ENCODE results near the gene PSORS1C1. TPM values are rescaled to one million over a fixed set of nuclear protein-coding genes. Genes with fewer than 3 reads are reported as not detected.
A peak's percentile ranks its signal among the peaks of the same experiment; 100 is the strongest.
"Not testable (repeated sequence)": the region's sequence is repeated elsewhere in the genome, so short reads cannot be mapped to it uniquely, and the experiment has no call there.

The PSORS1C1 gene, protein sequence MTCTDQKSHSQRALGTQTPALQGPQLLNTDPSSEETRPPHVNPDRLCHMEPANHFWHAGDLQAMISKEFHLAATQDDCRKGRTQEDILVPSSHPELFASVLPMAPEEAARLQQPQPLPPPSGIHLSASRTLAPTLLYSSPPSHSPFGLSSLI
- total RNA-seq (ENCODE audit: low replicate concordance), result not detected in 2 replicates
- long read RNA-seq, result 0 reads

DNA sequence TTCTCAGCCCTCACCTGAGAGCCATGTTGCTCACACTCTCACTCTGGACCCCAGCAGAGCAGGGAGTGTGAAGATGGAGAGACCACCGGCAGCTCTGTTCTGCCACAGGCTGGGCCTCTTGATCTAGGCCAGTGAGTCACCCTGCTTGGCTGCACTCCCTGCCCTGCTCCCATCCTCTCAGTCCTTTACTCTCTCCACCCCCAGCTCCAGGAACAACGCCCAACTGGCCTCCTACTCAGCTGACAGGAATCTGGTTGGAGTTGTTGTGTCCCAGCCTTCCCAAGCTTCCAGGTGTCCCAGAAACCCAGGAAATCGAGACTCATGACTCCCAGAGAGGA is at the start of gene PSORS1C1:
Gene PSORS1C1 (plus strand): TSS at position 260 of the 338 bp plus-strand sequence. CDS start 14,833 bp downstream, outside the sequence.
- no peak within 1 kb of the TSS for H3K4me3 Mint-ChIP-seq
- H3K27ac Mint-ChIP-seq, result no peak within 1 kb of the TSS
- peaks cover 67% of the 10 kb centered on the region for H3K27me3 Mint-ChIP-seq
- H3K36me3 Mint-ChIP-seq, result no peaks in the 10 kb centered on the region
- DNase-seq (ENCODE audit: extremely low spot score, unreplicated experiment), result no peak
- TF ChIP-seq, protein P1, sequence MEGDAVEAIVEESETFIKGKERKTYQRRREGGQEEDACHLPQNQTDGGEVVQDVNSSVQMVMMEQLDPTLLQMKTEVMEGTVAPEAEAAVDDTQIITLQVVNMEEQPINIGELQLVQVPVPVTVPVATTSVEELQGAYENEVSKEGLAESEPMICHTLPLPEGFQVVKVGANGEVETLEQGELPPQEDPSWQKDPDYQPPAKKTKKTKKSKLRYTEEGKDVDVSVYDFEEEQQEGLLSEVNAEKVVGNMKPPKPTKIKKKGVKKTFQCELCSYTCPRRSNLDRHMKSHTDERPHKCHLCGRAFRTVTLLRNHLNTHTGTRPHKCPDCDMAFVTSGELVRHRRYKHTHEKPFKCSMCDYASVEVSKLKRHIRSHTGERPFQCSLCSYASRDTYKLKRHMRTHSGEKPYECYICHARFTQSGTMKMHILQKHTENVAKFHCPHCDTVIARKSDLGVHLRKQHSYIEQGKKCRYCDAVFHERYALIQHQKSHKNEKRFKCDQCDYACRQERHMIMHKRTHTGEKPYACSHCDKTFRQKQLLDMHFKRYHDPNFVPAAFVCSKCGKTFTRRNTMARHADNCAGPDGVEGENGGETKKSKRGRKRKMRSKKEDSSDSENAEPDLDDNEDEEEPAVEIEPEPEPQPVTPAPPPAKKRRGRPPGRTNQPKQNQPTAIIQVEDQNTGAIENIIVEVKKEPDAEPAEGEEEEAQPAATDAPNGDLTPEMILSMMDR (conservative IDR thresholded peaks at IDR 0.05), result no peak
- H3K9me3 Mint-ChIP-seq, result no peaks in the 10 kb centered on the region
- H3K4me1 Mint-ChIP-seq (ENCODE audit: unreplicated experiment), result no peaks in the 10 kb centered on the region

DNA sequence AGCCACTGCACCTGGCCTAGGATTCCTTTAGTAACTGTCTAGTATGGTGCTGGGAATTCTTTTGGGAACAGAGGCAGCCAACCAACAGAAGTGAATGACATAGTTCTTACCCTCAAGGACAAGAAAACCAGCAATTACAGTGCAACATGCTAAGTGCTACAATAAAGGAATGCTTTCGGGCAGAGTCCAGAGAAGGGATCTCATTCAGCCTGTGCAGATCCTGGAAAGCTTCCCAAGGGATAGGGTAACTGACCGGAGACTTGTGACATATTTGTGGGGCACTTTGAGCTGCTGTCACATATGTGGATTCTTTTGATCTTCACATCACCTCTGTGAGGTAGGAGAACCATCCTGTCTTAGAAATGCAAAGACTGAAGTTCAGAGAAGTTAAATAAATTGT is 49.0 kb upstream of the PSORS1C1 start:
- DNase-seq (ENCODE audit: extremely low spot score, unreplicated experiment), result no peak
- TF ChIP-seq, protein P1 (conservative IDR thresholded peaks at IDR 0.05), result no peak
- Mint-ChIP-seq H3K4me1 (ENCODE audit: unreplicated experiment) (peaks cover 19% of the 10 kb centered on the region), H3K27me3 (no peaks in the 10 kb centered on the region), H3K4me3 (peak overlapping the region; percentile 69), H3K9me3 (peaks cover 5% of the 10 kb centered on the region), H3K36me3 (no peaks in the 10 kb centered on the region), H3K27ac (peak overlapping the region; percentile 93)

DNA sequence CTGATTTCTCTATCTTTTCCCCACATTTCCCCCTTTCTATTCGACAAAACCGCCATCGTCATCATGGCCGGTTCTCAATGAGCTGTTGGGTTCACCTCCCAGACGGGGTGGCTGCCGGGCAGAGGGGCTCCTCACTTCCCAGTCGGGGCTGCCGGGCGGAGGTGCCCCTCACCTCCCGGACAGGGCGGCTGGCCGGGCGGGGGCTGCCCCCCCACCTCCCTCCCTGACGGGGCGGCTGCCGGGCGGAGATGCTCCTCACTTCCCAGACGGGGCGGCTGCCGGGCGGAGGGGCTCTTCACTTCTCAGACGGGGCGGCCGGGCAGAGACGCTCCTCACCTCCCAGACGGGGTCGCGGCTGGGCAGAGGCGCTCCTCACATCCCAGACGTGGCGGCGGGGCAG is 47.6 kb upstream of the PSORS1C1 start:
- H3K4me3 Mint-ChIP-seq; H3K36me3 Mint-ChIP-seq; H3K9me3 Mint-ChIP-seq; H3K27me3 Mint-ChIP-seq; DNase-seq (ENCODE audit: extremely low spot score, unreplicated experiment); H3K27ac Mint-ChIP-seq: not testable (repeated sequence)
- peaks cover 23% of the 10 kb centered on the region for H3K4me1 Mint-ChIP-seq (ENCODE audit: unreplicated experiment)

DNA sequence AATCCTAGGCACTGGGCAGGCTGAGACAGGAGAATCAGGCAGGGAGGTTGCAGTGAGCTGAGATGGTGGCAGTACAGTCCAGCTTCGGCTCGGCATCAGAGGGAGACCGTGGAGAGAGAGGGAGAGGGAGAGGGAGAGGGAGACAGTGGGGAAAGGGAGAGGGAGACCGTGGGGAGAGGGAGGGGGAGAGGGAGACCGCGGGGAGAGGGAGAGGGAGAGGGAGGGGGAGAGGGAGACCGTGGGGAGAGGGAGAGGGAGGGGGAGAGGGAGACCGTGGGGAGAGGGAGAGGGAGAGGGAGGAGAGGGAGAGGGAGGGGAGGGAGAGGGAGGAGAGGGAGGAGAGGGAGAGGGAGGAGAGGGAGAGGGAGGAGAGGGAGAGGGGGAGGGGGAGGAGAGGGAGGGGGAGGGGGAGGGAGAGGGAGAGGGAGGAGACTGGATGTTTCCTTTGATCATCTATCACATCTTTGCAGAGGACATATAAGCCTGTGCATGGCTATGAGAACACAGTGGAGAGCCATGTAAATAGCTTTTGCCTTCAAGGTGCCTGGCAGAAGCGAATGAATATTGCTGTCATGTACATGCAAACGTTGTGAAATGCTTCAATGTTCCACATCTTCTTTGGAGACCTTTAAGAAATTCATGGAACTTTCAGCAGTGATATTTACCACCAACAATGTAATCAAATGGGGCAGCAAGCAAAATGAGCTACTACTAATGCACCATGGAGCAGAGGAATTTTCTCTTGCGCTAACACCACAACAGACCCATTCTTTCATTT is 46.5 kb upstream of the PSORS1C1 start:
- H3K4me3 Mint-ChIP-seq; DNase-seq (ENCODE audit: extremely low spot score, unreplicated experiment); H3K9me3 Mint-ChIP-seq; H3K27ac Mint-ChIP-seq; H3K36me3 Mint-ChIP-seq; H3K27me3 Mint-ChIP-seq: not testable (repeated sequence)
- H3K4me1 Mint-ChIP-seq (ENCODE audit: unreplicated experiment), result peaks cover 27% of the 10 kb centered on the region

DNA sequence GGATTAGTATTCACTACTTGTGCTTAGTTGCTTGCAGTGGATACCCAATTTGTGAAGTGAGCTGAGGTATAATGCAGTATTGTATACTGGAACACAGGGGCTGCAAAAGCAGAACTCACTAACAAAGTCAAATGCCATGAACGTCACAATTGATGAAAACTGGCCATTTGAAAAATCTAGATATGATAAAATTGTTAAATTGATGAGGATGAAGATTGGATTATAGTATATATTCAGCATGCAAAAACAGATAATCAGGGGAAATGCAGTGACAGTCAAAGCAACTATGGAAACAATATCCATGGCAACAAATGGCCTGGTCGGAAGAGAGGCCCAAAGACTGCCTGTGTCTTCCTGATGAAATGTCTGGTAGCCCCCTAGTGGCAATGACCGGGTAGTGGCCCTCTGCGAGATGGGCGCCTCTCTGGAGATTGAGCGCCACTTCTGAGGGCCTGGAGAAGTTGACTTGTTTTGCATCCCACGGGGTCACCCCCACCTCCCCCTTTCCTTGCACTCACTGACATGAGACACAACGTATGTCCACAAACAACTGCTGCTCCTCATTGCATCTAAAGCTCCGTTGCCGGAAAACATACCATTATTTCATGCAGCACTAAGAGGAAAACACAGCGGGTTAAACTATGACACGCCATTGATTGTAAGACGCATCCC is 45.8 kb upstream of the PSORS1C1 start:
- peak; percentile 80 for DNase-seq (ENCODE audit: extremely low spot score, unreplicated experiment)
- no peaks in the 10 kb centered on the region for H3K36me3 Mint-ChIP-seq
- H3K27me3 Mint-ChIP-seq, result no peaks in the 10 kb centered on the region
- peak overlapping the region; percentile 46 for H3K27ac Mint-ChIP-seq
- TF ChIP-seq, protein P1 (conservative IDR thresholded peaks at IDR 0.05), result peak; percentile 94
- H3K4me3 Mint-ChIP-seq, result no peak overlapping the region
- H3K4me1 Mint-ChIP-seq (ENCODE audit: unreplicated experiment), result peaks cover 27% of the 10 kb centered on the region
- peaks cover 5% of the 10 kb centered on the region for H3K9me3 Mint-ChIP-seq

DNA sequence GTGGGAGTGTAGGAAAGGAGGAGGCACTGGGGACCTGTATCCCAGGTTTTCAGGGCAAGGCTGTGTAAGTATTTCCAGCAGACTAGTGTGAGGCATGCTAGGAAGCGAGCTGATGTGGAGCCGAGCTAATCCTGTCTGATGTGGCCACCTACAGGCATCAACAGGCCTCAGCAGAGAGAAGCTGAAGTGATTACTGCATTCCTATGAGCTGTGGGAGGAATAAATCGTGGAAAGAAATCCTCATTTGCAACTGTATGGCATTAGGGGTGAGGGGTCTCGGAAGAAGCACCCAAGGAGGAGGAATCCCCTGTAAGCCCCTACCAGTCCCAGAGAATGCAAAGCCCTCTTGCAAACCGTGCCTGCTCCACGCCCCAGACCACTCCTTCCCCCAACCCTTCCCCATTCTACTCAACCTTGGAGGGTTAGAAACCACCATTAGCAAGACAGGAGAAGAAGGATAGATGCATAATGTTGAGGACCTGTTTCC is 43.8 kb upstream of the PSORS1C1 start:
- H3K36me3 Mint-ChIP-seq, result no peaks in the 10 kb centered on the region

More for the DNA sequence above, 43.8 kb upstream of the PSORS1C1 start:
- Mint-ChIP-seq H3K4me3 (no peak overlapping the region), H3K27me3 (no peaks in the 10 kb centered on the region), H3K27ac (peak overlapping the region; percentile 44), H3K4me1 (ENCODE audit: unreplicated experiment) (peaks cover 31% of the 10 kb centered on the region), H3K9me3 (peaks cover 5% of the 10 kb centered on the region)
- DNase-seq (ENCODE audit: extremely low spot score, unreplicated experiment), result no peak
- TF ChIP-seq, protein P1 (conservative IDR thresholded peaks at IDR 0.05), result peak; percentile 72

Measured in type B pancreatic cell (in vitro differentiated cells).